GM19467 (cell line): ENCODE measurements around the gene FAAP20.

Source experiments
- ATAC-seq: cut with Tn5 transposase; IDR thresholded peaks from one replicate; pipeline ENCODE4 v1.9.1; 2021; ENCODE audit warnings: mild to moderate bottlenecking, moderate library complexity; ENCODE audit not compliant: unreplicated experiment

FAAP20 gene, protein sequence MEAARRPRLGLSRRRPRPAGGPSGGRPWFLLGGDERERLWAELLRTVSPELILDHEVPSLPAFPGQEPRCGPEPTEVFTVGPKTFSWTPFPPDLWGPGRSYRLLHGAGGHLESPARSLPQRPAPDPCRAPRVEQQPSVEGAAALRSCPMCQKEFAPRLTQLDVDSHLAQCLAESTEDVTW

DNA sequence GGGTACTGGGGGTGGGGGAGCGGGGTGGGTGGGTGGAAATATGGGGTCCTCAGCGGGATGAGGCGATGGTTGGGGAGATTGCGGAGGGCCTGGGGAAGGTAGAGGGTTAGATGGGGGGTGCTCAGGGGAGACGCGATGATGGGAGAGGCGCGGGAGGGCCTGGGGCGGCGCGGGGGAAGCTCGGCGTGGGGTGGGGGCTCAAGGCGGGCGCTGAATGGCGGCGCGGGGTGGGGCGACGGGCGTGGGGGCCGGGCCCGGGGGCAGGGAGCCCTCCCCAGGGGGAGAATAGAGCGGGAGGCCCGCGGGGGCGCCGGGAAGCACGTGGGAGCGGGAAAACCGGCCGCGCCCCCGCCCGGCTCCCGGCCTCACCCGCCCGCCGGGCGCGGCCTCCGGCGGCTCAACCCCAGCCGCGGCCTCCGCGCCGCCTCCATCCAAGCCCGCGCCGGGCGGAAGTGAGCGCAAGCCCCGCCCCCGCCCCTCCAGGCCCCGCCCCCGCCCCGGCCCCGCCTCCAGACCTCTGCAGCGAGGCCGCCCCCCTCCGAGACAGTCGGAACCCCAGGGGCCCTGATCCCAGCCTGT, at the start of gene FAAP20:
Gene FAAP20, minus strand, starts transcription at position 454 of the 579 bp plus-strand sequence. Its CDS starts 23 bp downstream, at position 431.
- peak; percentile 33 for ATAC-seq

DNA sequence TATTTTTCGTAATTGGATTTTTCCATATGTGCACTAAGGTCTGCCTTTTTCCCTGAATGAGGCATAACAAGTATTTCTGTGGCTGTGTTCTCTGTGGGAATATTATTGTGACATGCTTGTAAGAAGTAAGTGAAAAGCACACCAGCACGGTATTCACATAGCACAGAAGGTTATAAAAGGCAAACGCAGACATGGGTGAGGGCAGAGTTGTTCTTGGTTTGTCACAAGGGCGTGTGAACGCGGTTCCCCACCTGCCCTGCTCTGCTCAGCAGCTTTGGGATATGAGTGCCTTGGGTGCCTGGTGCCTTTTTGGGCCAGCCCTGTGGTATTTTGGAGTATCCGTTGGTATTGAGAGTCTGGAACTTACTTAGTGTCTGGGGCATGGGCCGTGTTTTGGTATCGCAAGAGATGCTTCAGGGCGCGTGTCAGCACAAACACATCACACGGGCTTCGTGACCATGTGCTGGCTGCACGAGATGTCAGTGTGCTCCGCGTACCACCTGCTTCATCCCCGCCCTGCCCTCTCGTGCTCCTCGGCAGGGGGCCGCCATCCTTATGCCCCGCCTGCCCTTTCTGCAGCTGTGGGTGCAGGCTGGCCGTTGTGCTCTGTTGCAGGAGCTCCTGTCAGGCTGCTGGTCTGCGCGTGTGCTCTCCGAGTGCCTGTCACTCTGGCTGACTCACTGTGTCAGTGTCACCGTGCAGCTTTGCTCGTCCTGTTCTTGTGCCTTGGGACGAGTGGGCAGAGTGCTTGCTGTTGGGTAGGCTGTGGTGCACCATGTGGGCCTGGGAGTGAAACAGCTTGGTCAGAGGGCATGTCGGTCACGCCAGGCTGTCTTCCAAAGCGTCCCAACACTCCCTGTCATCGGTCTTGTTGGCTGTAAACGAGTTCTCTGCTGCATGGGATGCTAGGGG, 48.5 kb upstream of the FAAP20 start:
- no peak for ATAC-seq

DNA sequence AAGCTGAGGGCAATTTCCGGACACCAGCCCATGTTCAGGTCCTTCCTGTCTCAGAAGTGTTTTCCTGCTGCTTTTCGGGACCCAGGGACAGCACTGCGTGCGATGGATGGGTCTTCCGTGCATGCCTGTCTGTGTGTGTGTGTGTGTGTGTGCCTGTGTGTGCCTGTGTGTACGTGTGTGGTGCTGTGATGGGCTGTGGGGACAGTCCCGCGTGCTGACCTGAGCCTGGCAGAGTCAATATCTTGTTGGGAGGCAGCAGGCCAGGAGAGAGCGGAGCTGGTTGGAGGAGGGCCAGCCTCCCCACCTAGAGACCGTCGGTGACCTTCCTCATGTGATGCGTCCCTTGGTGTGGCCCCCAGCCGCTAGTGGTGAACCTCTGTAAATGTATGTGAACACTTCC, 47.2 kb upstream of the FAAP20 start:
- no peak for ATAC-seq

DNA sequence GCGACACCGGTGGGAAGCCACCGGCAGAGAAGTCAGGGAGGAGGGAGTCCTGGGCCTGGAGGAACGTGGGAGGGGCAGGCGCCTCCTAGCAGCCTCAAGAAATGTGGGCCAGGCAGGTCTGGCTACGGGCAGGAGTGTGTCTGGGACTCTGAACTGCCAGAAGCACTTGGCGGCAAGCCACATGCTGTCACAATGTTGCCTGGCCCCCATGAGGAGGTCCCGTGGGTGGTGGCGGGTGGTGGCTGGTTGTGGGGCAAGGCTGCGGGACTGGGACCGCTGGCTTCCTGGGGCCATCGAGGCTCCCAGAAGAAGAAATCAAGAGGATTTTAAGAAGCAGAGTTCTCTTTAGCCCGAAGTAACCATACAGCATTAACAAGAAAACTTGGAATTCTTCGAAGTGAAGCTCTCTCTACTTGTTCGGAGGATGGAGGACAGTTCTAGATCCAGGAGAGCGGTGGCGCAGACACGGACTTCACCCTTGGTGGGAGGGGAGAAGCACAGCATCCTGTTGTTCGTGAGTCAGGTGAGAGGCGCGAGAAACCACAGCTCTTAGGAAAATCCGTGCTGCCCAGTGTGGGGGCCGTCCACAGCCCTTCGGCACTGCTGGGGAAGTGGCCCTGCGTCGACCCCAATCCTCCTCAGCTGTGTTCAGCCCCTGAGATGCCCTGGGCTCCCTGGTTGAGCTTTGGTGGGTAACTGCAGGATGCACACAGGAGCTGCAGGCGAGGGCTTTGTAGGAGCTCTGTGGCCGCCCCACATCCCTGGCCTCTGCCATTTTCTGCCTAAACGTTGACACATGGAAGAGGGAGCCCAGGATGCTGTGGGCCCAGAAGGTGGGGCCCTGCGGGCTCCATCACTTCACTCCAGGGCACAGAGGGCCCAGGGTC, 45.9 kb upstream of the FAAP20 start:
- no peak for ATAC-seq

DNA sequence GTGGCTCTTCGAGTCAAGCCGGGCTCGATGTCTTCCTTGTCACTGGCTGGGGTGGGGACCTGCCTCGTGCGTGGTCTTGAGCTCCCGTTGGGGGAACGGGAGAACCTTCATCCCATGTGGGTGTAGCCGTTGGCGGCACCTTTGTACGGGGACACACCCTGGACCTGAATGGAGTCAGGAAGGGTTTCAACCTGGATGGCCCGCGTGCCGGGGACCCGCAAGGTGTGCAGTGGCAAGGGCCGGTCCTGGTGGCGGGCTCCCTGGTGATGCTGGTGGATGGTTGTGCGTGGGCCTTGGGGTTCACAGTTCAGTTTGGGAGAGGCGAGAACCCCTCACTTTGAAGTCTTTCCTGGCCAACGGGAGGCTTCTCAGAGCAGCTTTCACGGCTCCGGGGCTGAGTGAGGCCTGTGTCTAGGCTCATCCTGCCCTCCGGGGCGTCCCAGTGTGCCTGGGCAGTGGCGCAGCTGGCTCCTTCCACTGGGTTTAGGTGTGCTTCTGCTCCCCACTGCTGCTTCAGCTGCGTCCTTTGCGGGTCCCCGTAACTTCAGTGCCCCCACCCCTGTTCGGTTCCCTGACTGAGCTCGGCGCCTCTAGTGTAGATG, 44.9 kb upstream of the FAAP20 start:
- ATAC-seq, result no peak

DNA sequence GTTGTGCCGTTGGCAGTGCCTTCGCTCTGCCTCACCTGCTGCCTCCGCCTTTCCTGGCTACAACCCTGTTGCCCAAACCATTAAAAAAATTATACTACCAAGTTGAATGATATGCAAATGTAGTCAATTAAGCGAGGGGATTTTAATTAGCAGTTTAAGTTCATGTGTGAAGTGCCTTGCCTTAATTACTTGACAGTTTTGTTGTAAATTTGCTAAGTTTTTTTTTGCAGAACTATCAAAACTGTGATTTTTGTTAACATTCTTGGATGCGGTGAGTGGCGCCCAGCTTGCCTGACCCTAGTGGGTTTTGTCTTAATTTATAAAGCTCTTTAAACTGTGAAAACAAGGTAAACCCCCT, 44.4 kb upstream of the FAAP20 start:
- no peak for ATAC-seq

DNA sequence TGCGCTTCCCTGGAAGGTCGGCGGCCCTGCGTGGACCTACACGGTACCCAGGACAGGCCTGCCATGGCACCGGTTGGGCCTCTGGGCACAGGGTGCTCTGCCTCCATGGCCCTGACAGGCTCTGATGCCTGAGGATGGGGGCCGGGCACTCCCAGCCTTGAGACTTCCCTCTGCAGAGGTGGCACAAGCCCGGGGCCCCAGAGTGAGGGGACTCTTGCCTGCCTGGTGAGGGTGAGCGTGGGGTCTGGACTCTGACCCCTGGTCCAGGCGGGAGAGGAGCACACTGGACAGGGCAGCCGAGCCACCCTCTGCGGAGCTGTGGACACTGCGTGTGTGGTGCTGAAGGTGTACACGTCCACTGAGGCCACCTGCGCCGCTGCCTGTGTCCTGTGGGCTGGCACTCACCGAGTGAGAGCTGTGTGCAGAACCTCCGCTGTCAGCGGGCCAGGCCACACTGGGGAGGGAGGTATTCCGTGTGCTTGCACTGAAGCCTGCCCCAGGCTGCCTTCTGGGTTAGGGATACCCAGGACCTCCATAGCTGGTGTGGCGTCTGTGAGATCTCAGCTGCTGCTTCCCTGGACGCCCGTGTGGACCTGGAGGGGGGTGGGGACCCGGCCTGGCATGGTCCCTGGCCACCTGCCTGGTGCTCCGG, 43.9 kb upstream of the FAAP20 start:
- ATAC-seq, result no peak

DNA sequence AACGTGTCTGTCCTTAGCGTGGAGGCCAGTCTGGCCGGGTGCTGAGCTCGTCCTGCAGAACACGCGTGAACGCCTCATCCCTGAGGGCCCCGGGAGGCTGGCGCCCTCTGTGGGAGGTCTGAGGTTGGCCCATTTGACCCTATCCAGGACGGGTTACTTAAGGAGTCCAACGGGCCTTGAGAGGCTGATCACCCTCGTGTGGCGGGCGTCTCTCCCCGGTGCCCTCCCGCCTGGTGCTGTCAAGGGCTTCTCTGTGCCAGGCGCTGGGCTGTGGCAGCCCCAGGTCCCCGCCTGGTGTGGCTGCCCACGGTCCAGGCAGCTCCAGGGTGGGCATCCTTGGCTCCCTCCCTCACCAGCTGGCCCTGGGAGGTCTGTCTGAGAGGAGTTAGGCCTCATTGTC, 43.2 kb upstream of the FAAP20 start:
- ATAC-seq, result no peak

DNA sequence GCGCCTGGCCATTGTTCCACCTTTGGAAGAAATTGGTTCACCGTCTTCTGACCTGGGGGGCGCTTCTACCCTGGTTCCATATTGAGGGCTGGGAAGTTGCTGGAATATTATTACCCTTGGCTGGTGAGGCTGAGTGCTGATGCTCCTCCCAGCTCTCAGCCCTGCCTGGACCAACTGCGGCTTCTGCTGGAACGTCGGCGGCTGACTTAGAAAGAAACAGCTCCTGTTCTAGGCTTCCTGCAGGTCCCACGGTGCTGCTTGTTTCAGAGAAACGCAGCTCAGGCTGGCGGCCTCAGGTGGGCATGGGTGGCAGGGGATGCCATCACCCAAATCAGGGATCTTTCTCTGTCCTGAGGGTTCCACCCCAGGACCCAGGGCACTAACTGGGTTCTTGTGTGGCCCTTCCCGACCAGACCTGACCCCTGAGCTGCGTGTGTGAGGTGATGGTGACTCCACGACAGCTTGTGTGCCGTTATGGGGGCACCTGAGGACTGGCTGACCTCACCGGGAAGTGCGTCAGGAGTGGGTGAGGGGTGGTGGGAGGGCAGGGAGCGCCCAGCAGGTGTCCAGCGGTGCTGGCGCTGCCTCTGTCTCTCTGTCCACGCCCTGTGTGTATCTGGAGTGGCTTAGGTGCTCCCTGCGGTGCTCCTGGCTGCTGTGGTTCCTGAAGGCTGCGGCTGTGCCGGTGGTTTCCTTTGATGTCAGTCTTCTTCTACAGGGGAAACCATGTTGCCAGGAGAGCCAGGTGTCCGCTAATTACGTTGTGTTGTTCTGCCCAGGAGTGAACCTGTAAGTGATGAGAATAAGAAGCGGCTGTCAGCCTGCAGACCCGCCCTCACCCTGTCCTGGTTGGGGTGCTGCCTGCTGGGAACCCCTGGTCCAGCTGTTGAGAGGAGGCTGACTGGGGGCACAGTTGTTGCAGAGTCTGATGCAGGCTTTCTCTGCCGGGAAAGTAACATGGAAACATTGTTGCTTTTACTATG, 42.4 kb upstream of the FAAP20 start:
- no peak for ATAC-seq

DNA sequence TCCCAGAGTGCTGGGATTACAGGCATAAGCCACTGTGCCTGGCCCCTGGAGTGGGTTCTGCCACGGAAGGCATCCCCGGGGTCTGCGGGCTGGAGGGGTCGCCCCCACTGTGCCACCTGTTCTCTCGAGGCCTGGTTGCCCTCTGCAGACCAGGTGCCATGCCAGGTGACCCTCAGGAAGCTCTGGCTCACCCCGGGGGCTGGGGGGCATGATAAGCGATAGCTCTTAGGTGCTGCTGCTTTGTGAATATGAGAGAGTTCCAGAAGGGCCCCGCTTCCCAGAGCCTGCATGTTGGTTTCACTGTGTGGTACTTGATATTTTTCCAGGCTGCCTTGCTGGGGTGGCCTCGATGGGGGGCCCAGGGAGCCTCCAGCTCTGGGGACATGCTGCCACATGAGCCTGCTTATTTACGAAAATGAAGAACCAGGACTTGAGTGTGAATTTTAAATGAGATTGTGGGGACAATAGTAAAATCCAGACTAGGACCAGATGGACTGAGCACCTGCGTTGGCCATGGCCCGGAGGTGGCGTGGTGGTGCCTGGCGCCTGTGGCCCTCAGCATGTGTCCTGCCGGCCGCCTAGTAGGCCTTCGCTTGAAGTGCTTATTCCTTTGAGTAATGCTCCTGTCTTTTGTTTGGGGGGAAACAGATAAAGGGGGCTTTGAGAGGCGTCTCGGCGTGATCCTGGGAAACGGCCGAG, 40.9 kb upstream of the FAAP20 start:
- ATAC-seq, result no peak

DNA sequence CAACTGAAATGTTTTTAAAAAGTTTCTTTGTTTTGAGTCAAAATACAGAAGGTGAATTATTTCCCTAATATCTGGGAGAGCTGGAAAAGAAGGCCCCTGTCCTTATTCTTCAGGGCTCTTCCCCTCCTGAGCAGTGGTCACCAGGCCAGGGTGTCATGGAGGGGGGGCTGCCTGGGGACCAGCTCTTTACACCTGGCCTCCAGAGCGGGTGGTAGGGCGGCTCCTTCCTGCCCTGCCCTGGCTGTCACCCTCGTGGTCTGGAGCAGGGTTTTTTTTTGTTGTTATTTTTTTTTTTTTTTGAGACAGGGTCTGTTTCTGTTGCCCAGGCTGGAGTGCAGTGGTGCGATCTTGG, 40.2 kb upstream of the FAAP20 start:
- ATAC-seq, result no peak

DNA sequence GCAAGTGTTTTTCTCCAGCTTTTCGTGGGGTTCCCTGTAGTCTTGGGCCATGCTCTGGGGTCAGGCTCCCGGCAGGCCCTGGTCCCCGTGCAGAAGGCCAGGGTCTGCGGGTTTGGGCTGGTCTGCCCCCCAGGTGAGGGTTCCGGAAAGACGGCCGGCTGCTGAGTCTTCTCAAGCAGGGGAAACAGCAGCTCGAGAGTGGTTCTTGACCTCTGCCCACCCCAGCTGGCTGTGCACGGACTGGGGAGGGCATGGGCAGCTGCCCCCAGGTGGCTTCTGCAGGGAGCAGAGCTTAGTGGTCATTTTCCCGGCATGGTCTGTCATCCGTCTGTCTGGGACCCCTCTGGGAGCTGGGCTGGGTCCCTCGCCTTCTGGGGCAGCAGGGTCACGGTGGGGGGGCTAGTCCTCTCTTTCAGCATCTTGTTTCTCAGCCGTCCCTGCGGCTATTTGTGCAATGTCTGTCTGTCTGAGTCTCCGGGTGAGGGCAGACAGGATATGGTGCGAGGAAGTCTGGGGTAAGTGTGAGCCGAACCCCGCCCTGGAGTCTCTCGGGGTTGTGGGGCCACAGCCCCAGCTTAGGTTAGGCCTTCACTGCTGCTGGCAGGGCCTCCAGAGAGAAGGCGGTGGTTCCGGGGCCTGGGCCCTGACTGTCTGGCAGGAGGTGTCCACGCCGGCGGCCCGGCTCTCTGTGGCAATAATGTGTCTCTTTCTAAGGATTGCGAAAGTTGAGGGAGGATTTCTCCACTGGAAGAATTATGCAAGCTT, 39.6 kb upstream of the FAAP20 start:
- ATAC-seq, result no peak

DNA sequence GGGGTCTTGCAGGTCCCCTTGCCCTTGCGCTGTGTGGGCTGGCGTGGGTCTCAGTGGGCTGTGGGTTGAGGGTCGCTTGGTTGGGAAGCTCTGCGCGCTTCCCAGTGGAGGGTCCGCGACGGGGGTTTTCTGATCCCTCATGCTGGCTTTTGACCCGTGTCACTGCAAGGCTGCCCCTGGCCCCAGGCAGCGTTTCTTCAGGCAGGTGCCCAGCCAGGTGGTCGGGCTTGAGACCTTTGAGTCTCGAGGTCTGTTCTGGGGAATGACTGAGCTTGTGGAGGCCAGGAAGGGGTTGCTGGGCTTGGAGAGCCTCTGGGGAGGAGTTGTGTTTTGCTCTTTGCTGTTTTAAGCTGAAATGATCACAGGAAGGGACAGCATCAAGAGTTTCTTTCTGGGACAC, 38.9 kb upstream of the FAAP20 start:
- ATAC-seq, result no peak

DNA sequence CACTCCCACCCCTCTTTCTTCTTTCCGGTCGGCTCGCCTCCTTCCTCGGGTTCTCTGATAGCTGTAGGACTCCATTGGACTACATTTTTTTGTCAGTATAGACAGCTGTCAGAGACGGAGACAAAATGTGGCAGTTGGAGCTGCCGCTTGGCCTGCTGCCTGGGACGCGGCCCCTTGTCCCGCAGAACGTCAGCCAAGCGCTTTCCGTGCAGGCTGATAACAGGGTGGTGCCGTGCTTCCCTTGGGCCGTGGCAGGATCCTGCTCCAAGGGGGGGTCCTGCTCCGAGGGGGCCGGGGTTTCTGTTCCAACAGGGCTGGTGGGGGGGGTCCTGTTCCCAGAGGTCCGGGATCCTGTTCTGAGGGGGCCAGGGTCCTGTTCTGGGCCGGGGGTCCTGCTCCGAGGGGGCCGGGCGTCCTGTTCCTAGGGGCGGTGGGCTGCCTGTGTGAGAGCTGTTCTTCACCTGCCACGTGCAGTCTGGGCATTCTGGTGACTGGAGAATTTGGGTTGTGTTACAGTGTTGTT, 38.4 kb upstream of the FAAP20 start:
- no peak for ATAC-seq

DNA sequence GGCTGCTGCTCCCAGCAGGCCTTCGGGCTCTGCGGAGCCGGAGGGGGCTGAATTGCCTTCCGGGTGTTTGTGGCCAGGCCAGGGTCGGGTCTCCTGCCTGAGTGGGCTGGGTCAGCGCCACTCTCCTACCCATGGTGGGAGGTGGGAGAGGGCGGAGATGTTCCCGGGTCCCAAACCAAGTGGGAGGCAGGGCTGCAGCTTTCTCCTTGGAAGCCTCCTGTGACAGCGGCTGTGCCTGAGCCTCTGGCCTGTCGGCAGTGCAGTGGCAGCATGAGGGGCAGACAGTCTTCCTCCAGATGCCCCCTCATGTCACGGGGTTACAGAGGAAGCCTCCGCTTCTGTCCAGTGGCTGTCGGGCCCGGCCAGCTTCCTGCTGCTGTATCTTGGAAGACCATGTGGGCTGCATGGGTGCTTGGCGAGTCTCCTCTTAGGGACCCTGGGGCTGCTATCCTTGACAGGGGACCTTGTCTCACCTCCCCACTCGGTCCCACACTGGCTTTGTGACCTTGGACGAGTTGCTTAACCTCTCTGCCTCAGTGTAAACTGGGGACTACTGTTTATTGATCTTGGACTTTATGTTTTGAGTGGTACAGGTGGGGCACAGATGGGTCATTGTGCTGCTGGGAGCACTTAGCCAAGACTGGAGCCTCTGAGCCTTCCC, 37.8 kb upstream of the FAAP20 start:
- ATAC-seq, result no peak

DNA sequence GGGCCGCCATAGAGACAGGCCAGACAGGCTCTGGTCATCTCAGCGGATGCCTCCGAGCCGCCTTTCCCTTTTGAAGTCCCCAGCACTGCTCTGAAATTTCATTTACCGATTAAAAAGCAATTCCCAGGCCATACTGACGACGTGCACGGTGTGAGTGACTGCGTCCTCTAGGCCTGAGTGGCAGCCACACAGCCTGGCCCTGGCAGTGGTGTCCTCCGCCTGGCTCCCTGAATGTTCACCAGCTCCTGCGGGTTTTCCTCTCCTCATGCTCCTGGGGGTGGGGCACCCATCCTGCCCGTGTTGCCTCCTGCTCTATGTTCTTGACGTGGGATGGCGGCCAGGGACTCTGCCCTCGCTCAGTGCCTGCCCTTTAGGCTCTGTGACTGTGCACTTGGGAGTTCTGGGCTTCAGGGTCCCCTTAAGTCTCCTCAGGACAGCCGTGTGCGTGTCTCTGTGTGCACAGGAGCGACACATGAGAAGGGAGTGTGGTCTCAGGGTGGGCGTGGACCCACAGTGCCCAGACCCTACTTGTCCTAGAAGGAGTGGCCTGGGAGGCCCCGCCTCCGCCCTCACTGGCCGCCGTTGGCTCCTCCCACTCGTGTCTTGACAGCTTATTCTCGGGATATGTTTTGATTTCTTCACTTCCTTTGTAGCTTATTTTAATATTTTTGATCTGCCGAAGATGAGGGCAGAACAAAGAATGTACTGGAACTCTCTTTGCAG, 37.1 kb upstream of the FAAP20 start:
- no peak for ATAC-seq
